Measurements from ENCODE around the gene BCL2L11.

The BCL2L11 gene

GRCh38 chr2:111198701-111199100, 78.0 kb downstream of the BCL2L11 start:
- DNase-seq (ENCODE audit: low spot score), result no peak
- in situ Hi-C loops (cut with MboI; ENCODE audit: low pct_unique_long_range_greater_than_20kb, low sequenced_read_pairs, unreplicated experiment), result no loop called here
- TF ChIP-seq, protein P1, sequence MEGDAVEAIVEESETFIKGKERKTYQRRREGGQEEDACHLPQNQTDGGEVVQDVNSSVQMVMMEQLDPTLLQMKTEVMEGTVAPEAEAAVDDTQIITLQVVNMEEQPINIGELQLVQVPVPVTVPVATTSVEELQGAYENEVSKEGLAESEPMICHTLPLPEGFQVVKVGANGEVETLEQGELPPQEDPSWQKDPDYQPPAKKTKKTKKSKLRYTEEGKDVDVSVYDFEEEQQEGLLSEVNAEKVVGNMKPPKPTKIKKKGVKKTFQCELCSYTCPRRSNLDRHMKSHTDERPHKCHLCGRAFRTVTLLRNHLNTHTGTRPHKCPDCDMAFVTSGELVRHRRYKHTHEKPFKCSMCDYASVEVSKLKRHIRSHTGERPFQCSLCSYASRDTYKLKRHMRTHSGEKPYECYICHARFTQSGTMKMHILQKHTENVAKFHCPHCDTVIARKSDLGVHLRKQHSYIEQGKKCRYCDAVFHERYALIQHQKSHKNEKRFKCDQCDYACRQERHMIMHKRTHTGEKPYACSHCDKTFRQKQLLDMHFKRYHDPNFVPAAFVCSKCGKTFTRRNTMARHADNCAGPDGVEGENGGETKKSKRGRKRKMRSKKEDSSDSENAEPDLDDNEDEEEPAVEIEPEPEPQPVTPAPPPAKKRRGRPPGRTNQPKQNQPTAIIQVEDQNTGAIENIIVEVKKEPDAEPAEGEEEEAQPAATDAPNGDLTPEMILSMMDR (IDR thresholded peaks at IDR 0.05; ENCODE audit: extremely low read depth, insufficient read depth, missing control alignments), result no peak

- TF ChIP-seq, protein P1 (IDR thresholded peaks at IDR 0.05; ENCODE audit: extremely low read depth, insufficient read depth, missing control alignments), result no peak
- in situ Hi-C loops (cut with MboI; ENCODE audit: low pct_unique_long_range_greater_than_20kb, low sequenced_read_pairs, unreplicated experiment), result no loop called here
- no peak for DNase-seq (ENCODE audit: low spot score)
Measured at GRCh38 chr2:111199840-111200239, 79.1 kb downstream of the BCL2L11 start.

DNA sequence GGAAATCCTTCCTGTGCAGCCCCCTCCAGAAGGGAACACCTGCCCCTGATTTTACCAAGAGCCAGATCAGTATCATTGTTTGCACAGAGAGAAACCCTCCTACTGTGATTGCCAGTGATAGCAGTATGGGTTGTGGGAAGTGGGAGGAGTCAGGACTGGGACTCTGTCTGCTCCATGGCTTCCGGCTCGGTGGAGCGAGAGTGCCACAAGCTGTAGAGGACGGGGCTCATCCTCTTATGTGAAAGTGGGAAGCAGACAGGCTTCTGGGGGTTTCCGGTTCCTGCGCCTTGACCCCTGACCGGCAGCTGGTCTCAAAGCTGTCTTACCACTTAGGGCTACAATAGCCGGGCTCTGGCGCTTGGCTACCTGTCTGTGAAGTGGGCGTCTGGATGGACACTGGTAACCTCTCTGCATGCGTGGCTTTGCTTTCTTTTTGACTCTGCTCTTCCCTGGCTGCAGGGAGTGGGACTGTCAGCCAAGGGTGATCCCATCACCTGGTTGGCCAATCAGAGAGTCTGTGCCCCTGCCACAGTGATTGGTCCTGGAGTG, 79.7 kb downstream of the BCL2L11 start:
- DNase-seq (ENCODE audit: low spot score), result no peak

DNA sequence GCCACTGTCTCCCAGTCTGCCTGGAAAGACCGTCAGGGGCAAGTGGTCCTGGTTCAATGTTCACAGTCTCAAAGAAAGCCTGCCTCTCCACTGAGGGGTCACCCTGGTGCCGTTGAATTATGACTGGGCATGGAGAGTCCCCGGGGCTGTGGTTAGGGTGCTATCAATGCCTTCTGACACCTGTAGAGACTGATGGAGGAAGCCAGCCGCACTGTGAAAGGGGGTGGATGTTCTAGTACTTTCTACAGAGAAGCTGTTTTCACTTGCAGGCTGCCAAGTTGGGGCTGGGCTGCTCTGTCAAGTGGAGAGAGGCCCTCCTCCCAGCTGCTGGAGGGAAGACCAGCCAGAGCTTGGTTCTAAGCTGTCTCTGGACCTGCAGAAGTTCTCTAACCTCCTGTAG, 80.5 kb downstream of the BCL2L11 start:
- no peak for DNase-seq (ENCODE audit: low spot score)
- TF ChIP-seq, protein P1 (IDR thresholded peaks at IDR 0.05; ENCODE audit: extremely low read depth, insufficient read depth, missing control alignments), result no peak
- in situ Hi-C loops (cut with MboI; ENCODE audit: low pct_unique_long_range_greater_than_20kb, low sequenced_read_pairs, unreplicated experiment), result no loop called here

More for the DNA sequence above, 79.7 kb downstream of the BCL2L11 start:
- in situ Hi-C loops (cut with MboI; ENCODE audit: low pct_unique_long_range_greater_than_20kb, low sequenced_read_pairs, unreplicated experiment), result no loop called here
- TF ChIP-seq, protein P1 (IDR thresholded peaks at IDR 0.05; ENCODE audit: extremely low read depth, insufficient read depth, missing control alignments), result no peak

GRCh38 chr2:111202266-111203040, 81.7 kb downstream of the BCL2L11 start:
- DNase-seq (ENCODE audit: low spot score), result no peak
- TF ChIP-seq, protein P1 (IDR thresholded peaks at IDR 0.05; ENCODE audit: extremely low read depth, insufficient read depth, missing control alignments), result no peak
- in situ Hi-C loops (cut with MboI; ENCODE audit: low pct_unique_long_range_greater_than_20kb, low sequenced_read_pairs, unreplicated experiment), result no loop called here

DNA sequence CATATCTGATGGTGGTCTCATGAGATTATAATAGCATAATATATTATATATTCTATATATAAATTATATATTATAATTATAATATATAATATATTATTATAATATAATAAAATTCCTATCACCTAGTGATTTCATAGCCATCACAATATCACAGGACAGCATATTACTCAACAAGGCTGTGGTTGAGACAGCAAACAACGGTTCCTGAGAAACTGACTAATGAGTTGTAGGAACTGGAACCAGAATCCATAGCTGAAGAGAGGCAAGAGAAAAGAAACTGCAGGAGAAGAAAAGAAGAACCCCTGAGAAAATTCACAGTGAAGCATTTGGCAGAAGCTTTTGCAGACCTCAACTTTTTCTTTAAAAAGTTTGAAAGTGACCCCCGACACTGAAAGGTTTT, 84.0 kb downstream of the BCL2L11 start:
- in situ Hi-C loops (cut with MboI; ENCODE audit: low pct_unique_long_range_greater_than_20kb, low sequenced_read_pairs, unreplicated experiment), result no loop called here
- TF ChIP-seq, protein P1 (IDR thresholded peaks at IDR 0.05; ENCODE audit: extremely low read depth, insufficient read depth, missing control alignments), result no peak
- DNase-seq (ENCODE audit: low spot score), result no peak
